Measurements from ENCODE around the gene HJV. TPM values are rescaled to one million over a fixed set of nuclear protein-coding genes. Genes with fewer than 3 reads are reported as not detected.

The HJV gene
- total and polyA plus RNA-seq, 2 donors (not counting 1 experiment from before 2014, with no cell fraction given), result not detected

- H4K20me1 ChIP-seq (ENCODE audit: control insufficient read depth, extremely low read depth, insufficient read depth, low read length), result no peaks in the 10 kb centered on the region
- H3K4me2 ChIP-seq (ENCODE audit: extremely low read depth, insufficient read depth, low read length), result peak overlapping the region; percentile 32
- H2AFZ ChIP-seq (ENCODE audit: low read length), result no peak overlapping the region
- no peak for DNase-seq (ENCODE audit: low read depth in 2 of 2)
- no peak overlapping the region for H3K4me3 ChIP-seq (replicated peaks in 1 of 4; ENCODE audit: control extremely low read depth in 1 of 4, insufficient read depth in 1 of 4, low read depth in 3 of 4, low read length in 4 of 4)
- peaks cover 24% of the 10 kb centered on the region for H3K27me3 ChIP-seq (ENCODE audit: control insufficient read depth, insufficient read depth, low read length)
- no peak overlapping the region for H3K9ac ChIP-seq (ENCODE audit: insufficient read depth, low read length)
- H3K9me3 ChIP-seq (ENCODE audit: control insufficient read depth, insufficient read depth, low read depth, low read length), result no peaks in the 10 kb centered on the region
- no peaks in the 10 kb centered on the region for H3K79me2 ChIP-seq (ENCODE audit: control insufficient read depth, insufficient read depth, low read length)
- H3K27ac ChIP-seq (ENCODE audit: insufficient read depth, low read length), result no peak overlapping the region
- H3K4me1 ChIP-seq (ENCODE audit: control insufficient read depth, extremely low read depth, insufficient read depth, low read length), result no peaks in the 10 kb centered on the region
- TF ChIP-seq EZH2 (IDR thresholded peaks at IDR 0.05; ENCODE audit: low read length, missing control alignments), result no peak
- TF ChIP-seq CTCF (conservative IDR thresholded peaks at IDR 0.05 in 1 of 2, IDR thresholded peaks at IDR 0.05 in 1 of 2; ENCODE audit: low read depth in 1 of 2, low read length in 2 of 2), result no peak
- no peaks in the 10 kb centered on the region for H3K36me3 ChIP-seq (ENCODE audit: control insufficient read depth, insufficient read depth, low read length)
Observed at GRCh38 chr1:146019231-146020057, 2.1 kb downstream of the HJV start.

GRCh38 chr1:146016891-146017290, 4.6 kb downstream of the HJV start:
- no peaks in the 10 kb centered on the region for H3K36me3 ChIP-seq (ENCODE audit: control insufficient read depth, insufficient read depth, low read length)
- H3K9me3 ChIP-seq (ENCODE audit: control insufficient read depth, insufficient read depth, low read depth, low read length), result no peaks in the 10 kb centered on the region
- H3K79me2 ChIP-seq (ENCODE audit: control insufficient read depth, insufficient read depth, low read length), result no peaks in the 10 kb centered on the region
- no peaks in the 10 kb centered on the region for H3K4me1 ChIP-seq (ENCODE audit: control insufficient read depth, extremely low read depth, insufficient read depth, low read length)
- H4K20me1 ChIP-seq (ENCODE audit: control insufficient read depth, extremely low read depth, insufficient read depth, low read length), result no peaks in the 10 kb centered on the region
- H3K4me2 ChIP-seq (ENCODE audit: extremely low read depth, insufficient read depth, low read length), result no peak overlapping the region
- no peak for DNase-seq (ENCODE audit: low read depth in 2 of 2)
- H3K27me3 ChIP-seq (ENCODE audit: control insufficient read depth, insufficient read depth, low read length), result peaks cover 21% of the 10 kb centered on the region
- no peak overlapping the region for H3K9ac ChIP-seq (ENCODE audit: insufficient read depth, low read length)
- no peak overlapping the region for H3K27ac ChIP-seq (ENCODE audit: insufficient read depth, low read length)
- no peak for TF ChIP-seq EZH2 (IDR thresholded peaks at IDR 0.05; ENCODE audit: low read length, missing control alignments)
- no peak for TF ChIP-seq CTCF (conservative IDR thresholded peaks at IDR 0.05 in 1 of 2, IDR thresholded peaks at IDR 0.05 in 1 of 2; ENCODE audit: low read depth in 1 of 2, low read length in 2 of 2)
- no peak overlapping the region for H2AFZ ChIP-seq (ENCODE audit: low read length)
- no peak overlapping the region for H3K4me3 ChIP-seq (replicated peaks in 1 of 4; ENCODE audit: control extremely low read depth in 1 of 4, insufficient read depth in 1 of 4, low read depth in 3 of 4, low read length in 4 of 4)

- H3K27ac ChIP-seq (ENCODE audit: insufficient read depth, low read length), result no peak overlapping the region
- TF ChIP-seq EZH2 (IDR thresholded peaks at IDR 0.05; ENCODE audit: low read length, missing control alignments), result no peak
- TF ChIP-seq CTCF (conservative IDR thresholded peaks at IDR 0.05 in 1 of 2, IDR thresholded peaks at IDR 0.05 in 1 of 2; ENCODE audit: low read depth in 1 of 2, low read length in 2 of 2), result no peak
- no peak overlapping the region for H3K4me2 ChIP-seq (ENCODE audit: extremely low read depth, insufficient read depth, low read length)
- no peaks in the 10 kb centered on the region for H3K36me3 ChIP-seq (ENCODE audit: control insufficient read depth, insufficient read depth, low read length)
- peaks cover 8% of the 10 kb centered on the region for H3K27me3 ChIP-seq (ENCODE audit: control insufficient read depth, insufficient read depth, low read length)
- H3K79me2 ChIP-seq (ENCODE audit: control insufficient read depth, insufficient read depth, low read length), result no peaks in the 10 kb centered on the region
- no peak for DNase-seq (ENCODE audit: low read depth in 2 of 2)
- H3K4me1 ChIP-seq (ENCODE audit: control insufficient read depth, extremely low read depth, insufficient read depth, low read length), result no peaks in the 10 kb centered on the region
- no peaks in the 10 kb centered on the region for H3K9me3 ChIP-seq (ENCODE audit: control insufficient read depth, insufficient read depth, low read depth, low read length)
- no peak overlapping the region for H3K4me3 ChIP-seq (replicated peaks in 1 of 4; ENCODE audit: control extremely low read depth in 1 of 4, insufficient read depth in 1 of 4, low read depth in 3 of 4, low read length in 4 of 4)
- no peak overlapping the region for H3K9ac ChIP-seq (ENCODE audit: insufficient read depth, low read length)
- no peak overlapping the region for H2AFZ ChIP-seq (ENCODE audit: low read length)
- H4K20me1 ChIP-seq (ENCODE audit: control insufficient read depth, extremely low read depth, insufficient read depth, low read length), result no peaks in the 10 kb centered on the region
Observed at GRCh38 chr1:146013559-146013922, 8.0 kb downstream of the HJV start.
